ENCODE results near the gene TNRC6C.

DNA sequence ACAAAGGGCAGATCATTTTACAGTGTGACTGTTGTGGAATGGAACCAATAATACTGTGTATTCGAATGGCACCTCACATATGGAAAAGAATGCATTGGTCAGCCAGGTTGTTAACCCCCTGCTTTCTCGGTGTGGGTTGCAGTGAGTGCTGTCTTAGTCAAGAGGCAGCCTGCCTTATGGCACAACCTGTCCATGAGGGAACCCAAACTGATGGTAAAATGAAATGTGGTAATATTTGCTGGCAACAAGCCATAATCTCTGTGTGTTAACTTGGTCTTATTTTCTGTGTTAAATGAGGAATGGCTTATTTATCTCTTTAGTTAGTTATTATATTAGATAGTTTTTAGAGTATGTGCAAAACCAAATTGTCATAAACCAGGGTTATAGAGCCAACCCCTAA, 88.4 kb downstream of the TNRC6C start:
- no peak for TF ChIP-seq EZH2 (IDR thresholded peaks at IDR 0.05; ENCODE audit: low read length)
- TF ChIP-seq, protein P1, sequence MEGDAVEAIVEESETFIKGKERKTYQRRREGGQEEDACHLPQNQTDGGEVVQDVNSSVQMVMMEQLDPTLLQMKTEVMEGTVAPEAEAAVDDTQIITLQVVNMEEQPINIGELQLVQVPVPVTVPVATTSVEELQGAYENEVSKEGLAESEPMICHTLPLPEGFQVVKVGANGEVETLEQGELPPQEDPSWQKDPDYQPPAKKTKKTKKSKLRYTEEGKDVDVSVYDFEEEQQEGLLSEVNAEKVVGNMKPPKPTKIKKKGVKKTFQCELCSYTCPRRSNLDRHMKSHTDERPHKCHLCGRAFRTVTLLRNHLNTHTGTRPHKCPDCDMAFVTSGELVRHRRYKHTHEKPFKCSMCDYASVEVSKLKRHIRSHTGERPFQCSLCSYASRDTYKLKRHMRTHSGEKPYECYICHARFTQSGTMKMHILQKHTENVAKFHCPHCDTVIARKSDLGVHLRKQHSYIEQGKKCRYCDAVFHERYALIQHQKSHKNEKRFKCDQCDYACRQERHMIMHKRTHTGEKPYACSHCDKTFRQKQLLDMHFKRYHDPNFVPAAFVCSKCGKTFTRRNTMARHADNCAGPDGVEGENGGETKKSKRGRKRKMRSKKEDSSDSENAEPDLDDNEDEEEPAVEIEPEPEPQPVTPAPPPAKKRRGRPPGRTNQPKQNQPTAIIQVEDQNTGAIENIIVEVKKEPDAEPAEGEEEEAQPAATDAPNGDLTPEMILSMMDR (optimal IDR thresholded peaks at IDR 0.05 in 1 of 3, IDR thresholded peaks at IDR 0.05 in 1 of 3, conservative IDR thresholded peaks at IDR 0.05 in 1 of 3; ENCODE audit: extremely low read depth in 1 of 3, insufficient read depth in 2 of 3, low read length in 3 of 3): no peak

Measured in keratinocyte (primary cell).